IPS DF 4.7 (cell line): Measurements from ENCODE around the gene KDSR.

Experiments used
- DNase-seq: peaks from one replicate; pipeline ENCODE4 v3.0.0-alpha.2; 2013; ENCODE audit warnings: low spot score; ENCODE audit errors: extremely low read depth

Gene KDSR

GRCh38 chr18:63306819-63307550 lies 60.0 kb downstream of the KDSR start:
- no peak for DNase-seq

GRCh38 chr18:63306249-63306648 lies 60.8 kb downstream of the KDSR start:
- no peak for DNase-seq

- DNase-seq: no peak
Observed at GRCh38 chr18:63303547-63303946, 63.5 kb downstream of the KDSR start.

GRCh38 chr18:63302636-63303405 lies 64.2 kb downstream of the KDSR start:
- DNase-seq: no peak

- DNase-seq: no peak
Observed at GRCh38 chr18:63302220-63302619, 64.8 kb downstream of the KDSR start.

GRCh38 chr18:63301434-63301833 lies 65.6 kb downstream of the KDSR start:
- no peak for DNase-seq

GRCh38 chr18:63299837-63300745 lies 66.9 kb downstream of the KDSR start:
- no peak for DNase-seq

GRCh38 chr18:63298400-63299365 lies 68.3 kb downstream of the KDSR start:
- no peak for DNase-seq

- DNase-seq: no peak
Observed at GRCh38 chr18:63297687-63298399, 69.2 kb downstream of the KDSR start.

- DNase-seq: no peak
Observed at GRCh38 chr18:63293935-63294334, 73.1 kb downstream of the KDSR start.

- DNase-seq: no peak
Observed at GRCh38 chr18:63292831-63293683, 73.9 kb downstream of the KDSR start.

GRCh38 chr18:63291278-63291677 lies 75.7 kb downstream of the KDSR start:
- DNase-seq: no peak

GRCh38 chr18:63290821-63291200 lies 76.2 kb downstream of the KDSR start:
- no peak for DNase-seq

GRCh38 chr18:63290166-63290820 lies 76.7 kb downstream of the KDSR start:
- DNase-seq: no peak

GRCh38 chr18:63288311-63288710 lies 78.7 kb downstream of the KDSR start:
- DNase-seq: no peak

- DNase-seq: no peak
Observed at GRCh38 chr18:63287691-63288220, 79.2 kb downstream of the KDSR start.

GRCh38 chr18:63286926-63287325 lies 80.1 kb downstream of the KDSR start:
- no peak for DNase-seq
